GM23338 (cell line): Measurements from ENCODE around the gene RUVBL2. TPM values are rescaled to one million over a fixed set of nuclear protein-coding genes. Genes with fewer than 3 reads are reported as not detected.
A peak's percentile ranks its signal among the peaks of the same experiment; 100 is the strongest.

Source experiments
- ATAC-seq: fragments of 200-7000 bp; cut with Tn5 transposase; 3 replicates; pipeline ENCODE4 v1.9.1; 2020
- DNase-seq: peaks from one replicate; pipeline ENCODE4 v3.0.0-alpha.2; 2015; ENCODE audit warnings: low spot score
- H2AFZ ChIP-seq: fragments of 200-600 bp; sonication (generic); 2 replicates; pipeline ENCODE4 v1.8.0; 2016; ENCODE audit warnings: antibody characterized with exemption, mild to moderate bottlenecking, moderate library complexity
- H3F3A ChIP-seq: fragments of 200-600 bp; sonication (generic); replicated peaks from 2 replicates; pipeline ENCODE4 v1.8.0; 2017; ENCODE audit warnings: antibody characterized with exemption, mixed run types, low read depth
- H3K27ac ChIP-seq: fragments of 200-600 bp; sonication (generic); 2 replicates; pipeline ENCODE4 v1.6.1; 2016; ENCODE audit warnings: low read depth
- H3K27me3 ChIP-seq: fragments of 200-600 bp; sonication (generic); 2 replicates; pipeline ENCODE4 v1.8.0; 2016; ENCODE audit warnings: mild to moderate bottlenecking, mixed run types, moderate library complexity; ENCODE audit not compliant: insufficient read depth
- H3K36me3 ChIP-seq: fragments of 200-600 bp; sonication (generic); 2 replicates; pipeline ENCODE4 v1.8.0; 2016; ENCODE audit warnings: mild to moderate bottlenecking; ENCODE audit not compliant: insufficient read depth
- H3K4me1 ChIP-seq: fragments of 200-600 bp; sonication (generic); 2 replicates; pipeline ENCODE4 v1.8.0; 2016; ENCODE audit warnings: mild to moderate bottlenecking, moderate library complexity; ENCODE audit not compliant: insufficient read depth
- H3K4me2 ChIP-seq: fragments of 200-600 bp; sonication (generic); 2 replicates; pipeline ENCODE4 v1.7.1; 2017; ENCODE audit warnings: mixed run types
- H3K4me3 ChIP-seq: fragments of 200-600 bp; sonication (generic); 2 replicates; pipeline ENCODE4 v1.6.1; 2016; ENCODE audit warnings: mixed run types
- H3K79me2 ChIP-seq: fragments of 200-600 bp; sonication (generic); replicated peaks from 2 replicates; pipeline ENCODE4 v1.8.0; 2017; ENCODE audit warnings: mild to moderate bottlenecking; ENCODE audit not compliant: insufficient read depth
- H3K9me2 ChIP-seq: fragments of 200-600 bp; sonication (generic); 2 replicates; pipeline ENCODE4 v1.8.0; 2017; ENCODE audit not compliant: insufficient read depth
- H4K20me1 ChIP-seq: fragments of 200-600 bp; sonication (generic); replicated peaks from 2 replicates; pipeline ENCODE4 v1.8.0; 2017; ENCODE audit warnings: mild to moderate bottlenecking; ENCODE audit not compliant: insufficient read depth
- H3K27ac Mint-ChIP-seq: 2 replicates; pipeline ENCODE4 v1.8.0; 2020; ENCODE audit warnings: inconsistent platforms, mild to moderate bottlenecking, moderate library complexity, mixed read lengths
- H3K27me3 Mint-ChIP-seq: 3 replicates; pipeline ENCODE4 v1.8.0; 2022; ENCODE audit warnings: low read depth, mild to moderate bottlenecking, moderate library complexity, mixed read lengths, inconsistent platforms; ENCODE audit not compliant: insufficient read depth, poor library complexity
- H3K36me3 Mint-ChIP-seq: 3 replicates; pipeline ENCODE4 v1.8.0; 2021; ENCODE audit warnings: low read depth, mild to moderate bottlenecking, inconsistent platforms, moderate library complexity, mixed read lengths
- H3K4me1 Mint-ChIP-seq: 3 replicates; pipeline ENCODE4 v1.8.0; 2020; ENCODE audit warnings: mild to moderate bottlenecking, inconsistent platforms, mixed read lengths
- H3K4me3 Mint-ChIP-seq: 3 replicates; pipeline ENCODE4 v1.8.0; 2021; ENCODE audit warnings: moderate library complexity, mild to moderate bottlenecking, inconsistent platforms, mixed read lengths
- H3K9me3 Mint-ChIP-seq: 3 replicates; pipeline ENCODE4 v1.8.0; 2020; ENCODE audit warnings: moderate library complexity, mild to moderate bottlenecking, inconsistent platforms, mixed read lengths
- CREB1 ChIP-seq: fragments of 250-450 bp; sonication (Bioruptor Pico); IDR thresholded peaks from 2 replicates; pipeline ENCODE4 v1.5.0; 2020; ENCODE audit warnings: low read depth, mild to moderate bottlenecking, moderate library complexity
- EZH2phosphoT487 ChIP-seq: fragments of 200-600 bp; sonication (generic); IDR thresholded peaks from one replicate; pipeline ENCODE4 v1.8.1; 2018; ENCODE audit warnings: antibody characterized with exemption; ENCODE audit not compliant: unreplicated experiment
- NANOG ChIP-seq: IDR thresholded peaks from 2 replicates; pipeline ENCODE4 v1.6.1; 2016; ENCODE audit warnings: antibody characterized with exemption, borderline replicate concordance
- POLR2AphosphoS5 ChIP-seq: IDR thresholded peaks from 2 replicates; pipeline ENCODE4 v1.6.1; 2016; ENCODE audit warnings: antibody characterized with exemption, low read depth
- STAT1 ChIP-seq: IDR thresholded peaks from one replicate; pipeline ENCODE4 v1.6.1; 2016; ENCODE audit warnings: antibody characterized with exemption; ENCODE audit not compliant: unreplicated experiment
- ZNF114 ChIP-seq: fragments of 250-450 bp; sonication (Bioruptor Pico); IDR thresholded peaks from 2 replicates; pipeline ENCODE4 v1.5.0; 2020; ENCODE audit warnings: mild to moderate bottlenecking, moderate library complexity
- polyA plus RNA-seq: library from polyadenylated mRNA; unstranded; fragments of >200 nt; fragmentation: Nextera tagmentation; extraction: Ambion mirVana; gene quantifications from 2 replicates; pipeline ENCODE4 v1.2.1, GENCODE V29; 2016
- total RNA-seq: library from RNA; depleted of rRNA; stranded (reverse); fragments of >200 nt; shearing (Covaris generic); gene quantifications from 2 replicates; pipeline ENCODE4 v1.2.3, GENCODE V29; 2014
- TF ChIP-seq, protein P1 (sequence below): IDR thresholded peaks from one replicate; pipeline ENCODE4 v1.6.1; 2018; ENCODE audit warnings: antibody characterized with exemption; ENCODE audit not compliant: unreplicated experiment
- TF ChIP-seq, protein P2 (sequence below): fragments of 250-450 bp; sonication (Bioruptor Pico); IDR thresholded peaks from 2 replicates; pipeline ENCODE4 v1.5.0; 2020; ENCODE audit warnings: mild to moderate bottlenecking, moderate library complexity

RUVBL2 gene
- total and polyA plus RNA-seq, 2 experiments from 2014 or later: 196 to 252 TPM

DNA sequence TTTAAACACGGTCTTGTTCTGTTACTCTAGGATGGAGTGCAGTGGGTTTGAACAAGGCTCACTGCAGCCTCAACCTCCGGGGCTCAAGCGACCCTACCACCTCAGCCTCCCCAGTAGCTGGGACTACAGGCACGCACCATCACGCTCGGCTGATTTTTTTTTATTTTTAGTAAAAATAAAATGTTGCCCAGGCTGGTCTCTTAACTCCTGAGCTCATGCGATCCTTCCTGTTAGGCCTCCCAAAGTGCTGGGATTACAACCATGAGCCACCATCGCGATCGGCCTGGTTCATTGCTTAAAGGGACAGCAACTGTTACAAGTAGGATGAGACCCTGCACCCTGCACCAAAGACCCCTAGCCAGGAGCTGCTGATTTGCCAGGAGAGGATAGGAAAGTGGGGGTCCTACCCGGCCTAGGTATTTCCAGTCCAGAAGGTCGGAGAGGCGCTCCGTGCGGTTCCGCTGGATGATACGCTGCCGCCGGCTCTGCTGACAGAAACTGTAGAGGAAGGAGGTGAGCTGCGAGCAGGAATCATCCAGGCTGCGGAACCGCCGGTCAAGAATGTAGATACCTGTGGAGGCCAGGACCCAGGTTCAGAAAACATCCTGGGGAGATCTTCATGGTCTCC is 23.4 kb upstream of the RUVBL2 start:
- H3K27me3 ChIP-seq: no peaks in the 10 kb centered on the region
- peaks cover 11% of the 10 kb centered on the region for H4K20me1 ChIP-seq
- H3K9me2 ChIP-seq: no peaks in the 10 kb centered on the region
- H3K36me3 ChIP-seq: peaks cover 13% of the 10 kb centered on the region
- Mint-ChIP-seq H3K4me1 (peaks cover 17% of the 10 kb centered on the region), H3K27ac (no peak overlapping the region), H3K9me3 (peaks cover 13% of the 10 kb centered on the region), H3K4me3 (no peak overlapping the region; the same call in 2 of the 3 replicates), H3K36me3 (peaks cover 53% of the 10 kb centered on the region), H3K27me3 (peaks cover 34% of the 10 kb centered on the region)
- H3K4me1 ChIP-seq: peaks cover 4% of the 10 kb centered on the region; the same call in 1 of the 2 replicates
- peaks cover 37% of the 10 kb centered on the region for H3F3A ChIP-seq
- no peak for DNase-seq
- no peak overlapping the region for H2AFZ ChIP-seq
- TF ChIP-seq NANOG (no peak), ZNF114 (CRISPR knock-in tag) (no peak), STAT1 (no peak), POLR2AphosphoS5 (no peak), CREB1 (no peak), EZH2phosphoT487 (no peak)
- TF ChIP-seq, protein P1, sequence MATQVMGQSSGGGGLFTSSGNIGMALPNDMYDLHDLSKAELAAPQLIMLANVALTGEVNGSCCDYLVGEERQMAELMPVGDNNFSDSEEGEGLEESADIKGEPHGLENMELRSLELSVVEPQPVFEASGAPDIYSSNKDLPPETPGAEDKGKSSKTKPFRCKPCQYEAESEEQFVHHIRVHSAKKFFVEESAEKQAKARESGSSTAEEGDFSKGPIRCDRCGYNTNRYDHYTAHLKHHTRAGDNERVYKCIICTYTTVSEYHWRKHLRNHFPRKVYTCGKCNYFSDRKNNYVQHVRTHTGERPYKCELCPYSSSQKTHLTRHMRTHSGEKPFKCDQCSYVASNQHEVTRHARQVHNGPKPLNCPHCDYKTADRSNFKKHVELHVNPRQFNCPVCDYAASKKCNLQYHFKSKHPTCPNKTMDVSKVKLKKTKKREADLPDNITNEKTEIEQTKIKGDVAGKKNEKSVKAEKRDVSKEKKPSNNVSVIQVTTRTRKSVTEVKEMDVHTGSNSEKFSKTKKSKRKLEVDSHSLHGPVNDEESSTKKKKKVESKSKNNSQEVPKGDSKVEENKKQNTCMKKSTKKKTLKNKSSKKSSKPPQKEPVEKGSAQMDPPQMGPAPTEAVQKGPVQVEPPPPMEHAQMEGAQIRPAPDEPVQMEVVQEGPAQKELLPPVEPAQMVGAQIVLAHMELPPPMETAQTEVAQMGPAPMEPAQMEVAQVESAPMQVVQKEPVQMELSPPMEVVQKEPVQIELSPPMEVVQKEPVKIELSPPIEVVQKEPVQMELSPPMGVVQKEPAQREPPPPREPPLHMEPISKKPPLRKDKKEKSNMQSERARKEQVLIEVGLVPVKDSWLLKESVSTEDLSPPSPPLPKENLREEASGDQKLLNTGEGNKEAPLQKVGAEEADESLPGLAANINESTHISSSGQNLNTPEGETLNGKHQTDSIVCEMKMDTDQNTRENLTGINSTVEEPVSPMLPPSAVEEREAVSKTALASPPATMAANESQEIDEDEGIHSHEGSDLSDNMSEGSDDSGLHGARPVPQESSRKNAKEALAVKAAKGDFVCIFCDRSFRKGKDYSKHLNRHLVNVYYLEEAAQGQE: no peak
- TF ChIP-seq, protein P2, sequence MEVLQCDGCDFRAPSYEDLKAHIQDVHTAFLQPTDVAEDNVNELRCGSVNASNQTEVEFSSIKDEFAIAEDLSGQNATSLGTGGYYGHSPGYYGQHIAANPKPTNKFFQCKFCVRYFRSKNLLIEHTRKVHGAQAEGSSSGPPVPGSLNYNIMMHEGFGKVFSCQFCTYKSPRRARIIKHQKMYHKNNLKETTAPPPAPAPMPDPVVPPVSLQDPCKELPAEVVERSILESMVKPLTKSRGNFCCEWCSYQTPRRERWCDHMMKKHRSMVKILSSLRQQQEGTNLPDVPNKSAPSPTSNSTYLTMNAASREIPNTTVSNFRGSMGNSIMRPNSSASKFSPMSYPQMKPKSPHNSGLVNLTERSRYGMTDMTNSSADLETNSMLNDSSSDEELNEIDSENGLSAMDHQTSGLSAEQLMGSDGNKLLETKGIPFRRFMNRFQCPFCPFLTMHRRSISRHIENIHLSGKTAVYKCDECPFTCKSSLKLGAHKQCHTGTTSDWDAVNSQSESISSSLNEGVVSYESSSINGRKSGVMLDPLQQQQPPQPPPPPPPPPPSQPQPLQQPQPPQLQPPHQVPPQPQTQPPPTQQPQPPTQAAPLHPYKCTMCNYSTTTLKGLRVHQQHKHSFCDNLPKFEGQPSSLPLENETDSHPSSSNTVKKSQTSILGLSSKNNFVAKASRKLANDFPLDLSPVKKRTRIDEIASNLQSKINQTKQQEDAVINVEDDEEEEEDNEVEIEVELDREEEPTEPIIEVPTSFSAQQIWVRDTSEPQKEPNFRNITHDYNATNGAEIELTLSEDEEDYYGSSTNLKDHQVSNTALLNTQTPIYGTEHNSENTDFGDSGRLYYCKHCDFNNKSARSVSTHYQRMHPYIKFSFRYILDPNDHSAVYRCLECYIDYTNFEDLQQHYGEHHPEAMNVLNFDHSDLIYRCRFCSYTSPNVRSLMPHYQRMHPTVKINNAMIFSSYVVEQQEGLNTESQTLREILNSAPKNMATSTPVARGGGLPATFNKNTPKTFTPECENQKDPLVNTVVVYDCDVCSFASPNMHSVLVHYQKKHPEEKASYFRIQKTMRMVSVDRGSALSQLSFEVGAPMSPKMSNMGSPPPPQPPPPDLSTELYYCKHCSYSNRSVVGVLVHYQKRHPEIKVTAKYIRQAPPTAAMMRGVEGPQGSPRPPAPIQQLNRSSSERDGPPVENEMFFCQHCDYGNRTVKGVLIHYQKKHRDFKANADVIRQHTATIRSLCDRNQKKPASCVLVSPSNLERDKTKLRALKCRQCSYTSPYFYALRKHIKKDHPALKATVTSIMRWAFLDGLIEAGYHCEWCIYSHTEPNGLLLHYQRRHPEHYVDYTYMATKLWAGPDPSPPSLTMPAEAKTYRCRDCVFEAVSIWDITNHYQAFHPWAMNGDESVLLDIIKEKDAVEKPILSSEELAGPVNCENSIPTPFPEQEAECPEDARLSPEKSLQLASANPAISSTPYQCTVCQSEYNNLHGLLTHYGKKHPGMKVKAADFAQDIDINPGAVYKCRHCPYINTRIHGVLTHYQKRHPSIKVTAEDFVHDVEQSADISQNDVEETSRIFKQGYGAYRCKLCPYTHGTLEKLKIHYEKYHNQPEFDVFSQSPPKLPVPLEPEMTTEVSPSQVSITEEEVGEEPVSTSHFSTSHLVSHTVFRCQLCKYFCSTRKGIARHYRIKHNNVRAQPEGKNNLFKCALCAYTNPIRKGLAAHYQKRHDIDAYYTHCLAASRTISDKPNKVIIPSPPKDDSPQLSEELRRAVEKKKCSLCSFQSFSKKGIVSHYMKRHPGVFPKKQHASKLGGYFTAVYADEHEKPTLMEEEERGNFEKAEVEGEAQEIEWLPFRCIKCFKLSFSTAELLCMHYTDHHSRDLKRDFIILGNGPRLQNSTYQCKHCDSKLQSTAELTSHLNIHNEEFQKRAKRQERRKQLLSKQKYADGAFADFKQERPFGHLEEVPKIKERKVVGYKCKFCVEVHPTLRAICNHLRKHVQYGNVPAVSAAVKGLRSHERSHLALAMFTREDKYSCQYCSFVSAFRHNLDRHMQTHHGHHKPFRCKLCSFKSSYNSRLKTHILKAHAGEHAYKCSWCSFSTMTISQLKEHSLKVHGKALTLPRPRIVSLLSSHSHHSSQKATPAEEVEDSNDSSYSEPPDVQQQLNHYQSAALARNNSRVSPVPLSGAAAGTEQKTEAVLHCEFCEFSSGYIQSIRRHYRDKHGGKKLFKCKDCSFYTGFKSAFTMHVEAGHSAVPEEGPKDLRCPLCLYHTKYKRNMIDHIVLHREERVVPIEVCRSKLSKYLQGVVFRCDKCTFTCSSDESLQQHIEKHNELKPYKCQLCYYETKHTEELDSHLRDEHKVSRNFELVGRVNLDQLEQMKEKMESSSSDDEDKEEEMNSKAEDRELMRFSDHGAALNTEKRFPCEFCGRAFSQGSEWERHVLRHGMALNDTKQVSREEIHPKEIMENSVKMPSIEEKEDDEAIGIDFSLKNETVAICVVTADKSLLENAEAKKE (CRISPR knock-in tag): no peak
- no peak for ATAC-seq
- H3K79me2 ChIP-seq: peaks cover 15% of the 10 kb centered on the region
- no peak overlapping the region for H3K4me3 ChIP-seq
- peak overlapping the region; percentile 48; the same call in 1 of the 2 replicates for H3K4me2 ChIP-seq
- H3K27ac ChIP-seq: peak overlapping the region; percentile 66; the same call in 1 of the 2 replicates
